ENCODE measurements around the gene TMEM219. TPM values are rescaled to one million over a fixed set of nuclear protein-coding genes. Genes with fewer than 3 reads are reported as not detected.

TMEM219 gene
- total RNA-seq, 4 donors from 2014 or later = 149 to 210 (median 158) TPM

GRCh38 chr16:29968205-29968604 lies 6.3 kb downstream of the TMEM219 start:
- in situ Hi-C loops (cut with MboI; ENCODE audit: low pct_ligation_motif_present in 1 of 4, low pct_unique_long_range_greater_than_20kb in 1 of 4, low sequenced_read_pairs in 3 of 4) (no loop called here), intact Hi-C loops (cut with DNase I; ENCODE audit: low total_unique reads) (no loop called here)
- no peak overlapping the region for H3K27ac ChIP-seq
- H3K9me3 ChIP-seq = no peaks in the 10 kb centered on the region
- H3K4me1 ChIP-seq = peaks cover 0 to 25% (median 8%) of the 10 kb centered on the region in 4 donors
- H3K27me3 ChIP-seq = no peaks in the 10 kb centered on the region
- peaks cover 0 to 12% (median 6%) of the 10 kb centered on the region in 4 donors for H3K36me3 ChIP-seq
- no peak overlapping the region for H3K4me3 ChIP-seq
- 78 to 95% methylated on average over 2 to 4 of the region's 4 CpGs for WGBS, 2 donors (ENCODE audit: low coverage in 1 of 2)
- no peak for TF ChIP-seq POLR2A (IDR thresholded peaks at IDR 0.05)
- no peak for TF ChIP-seq EP300 (IDR thresholded peaks at IDR 0.05; ENCODE audit: low read depth)
- no peak for DNase-seq

GRCh38 chr16:29971304-29971703 lies 9.4 kb downstream of the TMEM219 start:
- no peak for TF ChIP-seq POLR2AphosphoS5 (IDR thresholded peaks at IDR 0.05)
- TF ChIP-seq EP300 (IDR thresholded peaks at IDR 0.05; ENCODE audit: low read depth) = no peak
- TF ChIP-seq CTCF (IDR thresholded peaks at IDR 0.05) = no peak
- TF ChIP-seq POLR2A (IDR thresholded peaks at IDR 0.05) = no peak
- peaks cover 16 to 24% (median 19%) of the 10 kb centered on the region in 4 donors for H3K4me1 ChIP-seq
- no peak overlapping the region for H3K4me3 ChIP-seq
- H3K9me3 ChIP-seq = no peaks in the 10 kb centered on the region
- no peak for DNase-seq
- H3K36me3 ChIP-seq = peaks cover 0 to 12% (median 6%) of the 10 kb centered on the region in 4 donors
- 93% methylated on average over 8 of the region's 8 CpGs; no CpG with 5 or more reads in 1 of the 2 donors for WGBS, 2 donors (ENCODE audit: low coverage in 1 of 2)
- no peaks in the 10 kb centered on the region for H3K27me3 ChIP-seq
- intact Hi-C loops (cut with DNase I; ENCODE audit: low total_unique reads) (no loop called here), in situ Hi-C loops (cut with MboI; ENCODE audit: low pct_ligation_motif_present in 1 of 4, low pct_unique_long_range_greater_than_20kb in 1 of 4, low sequenced_read_pairs in 3 of 4) (no loop called here)
- no peak overlapping the region for H3K27ac ChIP-seq

- Histone ChIP-seq H3K4me1 (peaks cover 21 to 32% (median 25%) of the 10 kb centered on the region in 4 donors), H3K36me3 (peaks cover 0 to 12% (median 6%) of the 10 kb centered on the region in 4 donors), H3K4me3 (no peak overlapping the region), H3K27ac (peak overlapping the region in 1 of 4 donors; percentile 94), H3K27me3 (no peaks in the 10 kb centered on the region), H3K9me3 (no peaks in the 10 kb centered on the region)
- WGBS, 2 donors (ENCODE audit: low coverage in 1 of 2) = 100% methylated on average over 1 of the region's 1 CpG; no CpG with 5 or more reads in 1 of the 2 donors
- in situ Hi-C loops (cut with MboI; ENCODE audit: low pct_ligation_motif_present in 1 of 4, low pct_unique_long_range_greater_than_20kb in 1 of 4, low sequenced_read_pairs in 3 of 4) = no loop called here
- DNase-seq = no peak
- intact Hi-C loops (cut with DNase I; ENCODE audit: low total_unique reads) = no loop called here
- TF ChIP-seq POLR2AphosphoS5 (IDR thresholded peaks at IDR 0.05) (no peak), EP300 (IDR thresholded peaks at IDR 0.05; ENCODE audit: low read depth) (no peak), POLR2A (IDR thresholded peaks at IDR 0.05) (no peak), CTCF (IDR thresholded peaks at IDR 0.05) (no peak)
These were observed 10.6 kb downstream of the TMEM219 start for GRCh38 chr16:29972500-29972899.

- Histone ChIP-seq H3K36me3 (peaks cover 0 to 12% (median 5%) of the 10 kb centered on the region in 4 donors), H3K27ac (peak overlapping the region; percentile 92 to 95 (median 94)), H3K27me3 (no peaks in the 10 kb centered on the region), H3K4me3 (peak overlapping the region in 1 of 4 donors; percentile 99), H3K9me3 (no peaks in the 10 kb centered on the region), H3K4me1 (peaks cover 21 to 32% (median 25%) of the 10 kb centered on the region in 4 donors)
- in situ Hi-C loops (cut with MboI; ENCODE audit: low pct_ligation_motif_present in 1 of 4, low pct_unique_long_range_greater_than_20kb in 1 of 4, low sequenced_read_pairs in 3 of 4) (no loop called here), intact Hi-C loops (cut with DNase I; ENCODE audit: low total_unique reads) (no loop called here)
- WGBS, 2 donors (ENCODE audit: low coverage in 1 of 2) = 60 to 80% methylated on average over 2 to 6 of the region's 6 CpGs
- DNase-seq = no peak
- TF ChIP-seq CTCF (IDR thresholded peaks at IDR 0.05) = no peak
- no peak for TF ChIP-seq EP300 (IDR thresholded peaks at IDR 0.05; ENCODE audit: low read depth)
- no peak for TF ChIP-seq POLR2AphosphoS5 (IDR thresholded peaks at IDR 0.05)
- TF ChIP-seq POLR2A (IDR thresholded peaks at IDR 0.05) = no peak
These were observed 11.1 kb downstream of the TMEM219 start for GRCh38 chr16:29972992-29973383.

All from transverse colon (tissue), 4 donors.